Panc1 (cell line): ENCODE measurements around the gene CSNK1G2. TPM values are rescaled to one million over a fixed set of nuclear protein-coding genes. Genes with fewer than 3 reads are reported as not detected.

ENCODE experiments used
- ATAC-seq: fragments of 200-7000 bp; cut with Tn5 transposase; 2 replicates; pipeline ENCODE4 v1.9.1; 2020; ENCODE audit warnings: mild to moderate bottlenecking, moderate library complexity
- BruUV-seq: library from RNA; stranded (reverse); fragments of 400-500 nt; replicated peaks from 2 replicates; lab custom pipeline; 2021; lab: Mats Ljungman, UMichigan
- CTCF ChIA-PET: fragments of 300-600 bp; sonication (Branson Sonifier 250); formaldehyde crosslinking; loops from one replicate; lab custom pipeline; 2022; ENCODE audit warnings: antibody characterized with exemption; lab: Charles Lee
- POLR2A ChIA-PET: fragments of 300-600 bp; sonication (Branson Sonifier 250); formaldehyde crosslinking; loops from one replicate; lab custom pipeline; 2022; ENCODE audit warnings: antibody characterized with exemption; lab: Charles Lee
- DNase-seq: peaks from one replicate; pipeline ENCODE4 v3.0.0-alpha.2; 2010; ENCODE audit warnings: low read depth, low spot score
- H3K27ac ChIP-seq: 2 replicates; pipeline ENCODE4 v1.5.1; 2011; ENCODE audit warnings: mild to moderate bottlenecking, low read length, inconsistent platforms
- H3K27me3 ChIP-seq: fragments of 200-500 bp; sonication (Bioruptor generic); 2 replicates; pipeline ENCODE4 v1.6.0; 2014; ENCODE audit warnings: low read length, inconsistent platforms; ENCODE audit not compliant: control insufficient read depth, insufficient read depth
- H3K36me3 ChIP-seq: fragments of 200-500 bp; sonication (Bioruptor generic); 2 replicates; pipeline ENCODE4 v1.5.1; 2014; ENCODE audit warnings: inconsistent platforms, mild to moderate bottlenecking, low read length, moderate library complexity; ENCODE audit not compliant: control insufficient read depth, insufficient read depth
- H3K4me1 ChIP-seq: 2 replicates; pipeline ENCODE4 v1.5.1; 2011; ENCODE audit warnings: inconsistent platforms, mild to moderate bottlenecking, low read length, moderate library complexity; ENCODE audit not compliant: control insufficient read depth, insufficient read depth
- H3K4me3 ChIP-seq, 2 experiments: 2 replicates each; pipeline ENCODE4 v1.5.1; 2011 to 2012; ENCODE audit warnings: low read depth in 2 of 2, low read length in 2 of 2, mild to moderate bottlenecking in 2 of 2, inconsistent platforms in 1 of 2, moderate library complexity in 1 of 2
- H3K9me3 ChIP-seq: fragments of 200-500 bp; sonication (Bioruptor generic); 2 replicates; pipeline ENCODE4 v1.5.1; 2014; ENCODE audit warnings: low read depth, mild to moderate bottlenecking, inconsistent platforms, low read length, moderate library complexity; ENCODE audit not compliant: control insufficient read depth, insufficient read depth
- POLR2AphosphoS5 ChIP-seq: IDR thresholded peaks from 2 replicates; pipeline ENCODE4 v1.6.1; 2012; ENCODE audit warnings: mild to moderate bottlenecking, low read depth, low read length, moderate library complexity
- SIN3A ChIP-seq: IDR thresholded peaks from 2 replicates; pipeline ENCODE4 v1.6.1; 2012; ENCODE audit warnings: low read depth, mild to moderate bottlenecking, low read length, moderate library complexity, borderline replicate concordance; ENCODE audit not compliant: insufficient read depth
- TCF7L2 ChIP-seq: IDR thresholded peaks from 2 replicates; pipeline ENCODE4 v1.6.1; 2011; ENCODE audit warnings: mild to moderate bottlenecking, low read depth, low read length, inconsistent platforms
- in situ Hi-C: cut with HindIII; loops from 2 replicates; pipeline ENCODE4 v1.10.0; 2016; ENCODE audit warnings: low sequenced_read_pairs, low pct_unique_long_range_greater_than_20kb
- intact Hi-C: fragments of 100-400 bp; cut with micrococcal nuclease; formaldehyde crosslinking; loops from one replicate; pipeline ENCODE4 v1.10.0; 2022; ENCODE audit not compliant: unreplicated experiment
- total RNA-seq: library from RNA; stranded (reverse); gene quantifications from one replicate; pipeline ENCODE4 v1.2.1, GENCODE V29; 2021; ENCODE audit not compliant: unreplicated experiment
- TF ChIP-seq, protein P1 (sequence below), 2 experiments: IDR thresholded peaks; 2 replicates each; pipeline ENCODE4 v1.6.1; 2011 to 2012; ENCODE audit warnings: low read depth in 2 of 2, control low read depth in 1 of 2, low read length in 1 of 2, mild to moderate bottlenecking in 1 of 2, moderate library complexity in 1 of 2; ENCODE audit not compliant: insufficient read depth in 1 of 2
- TF ChIP-seq, protein P2 (sequence below): fragments of 450-650 bp; IDR thresholded peaks from 2 replicates; pipeline ENCODE4 v1.5.1; 2017; ENCODE audit warnings: mild to moderate bottlenecking

Gene CSNK1G2
- total RNA-seq, 1 experiment from 2014 or later: 65.8 TPM

- TF ChIP-seq, protein P1, sequence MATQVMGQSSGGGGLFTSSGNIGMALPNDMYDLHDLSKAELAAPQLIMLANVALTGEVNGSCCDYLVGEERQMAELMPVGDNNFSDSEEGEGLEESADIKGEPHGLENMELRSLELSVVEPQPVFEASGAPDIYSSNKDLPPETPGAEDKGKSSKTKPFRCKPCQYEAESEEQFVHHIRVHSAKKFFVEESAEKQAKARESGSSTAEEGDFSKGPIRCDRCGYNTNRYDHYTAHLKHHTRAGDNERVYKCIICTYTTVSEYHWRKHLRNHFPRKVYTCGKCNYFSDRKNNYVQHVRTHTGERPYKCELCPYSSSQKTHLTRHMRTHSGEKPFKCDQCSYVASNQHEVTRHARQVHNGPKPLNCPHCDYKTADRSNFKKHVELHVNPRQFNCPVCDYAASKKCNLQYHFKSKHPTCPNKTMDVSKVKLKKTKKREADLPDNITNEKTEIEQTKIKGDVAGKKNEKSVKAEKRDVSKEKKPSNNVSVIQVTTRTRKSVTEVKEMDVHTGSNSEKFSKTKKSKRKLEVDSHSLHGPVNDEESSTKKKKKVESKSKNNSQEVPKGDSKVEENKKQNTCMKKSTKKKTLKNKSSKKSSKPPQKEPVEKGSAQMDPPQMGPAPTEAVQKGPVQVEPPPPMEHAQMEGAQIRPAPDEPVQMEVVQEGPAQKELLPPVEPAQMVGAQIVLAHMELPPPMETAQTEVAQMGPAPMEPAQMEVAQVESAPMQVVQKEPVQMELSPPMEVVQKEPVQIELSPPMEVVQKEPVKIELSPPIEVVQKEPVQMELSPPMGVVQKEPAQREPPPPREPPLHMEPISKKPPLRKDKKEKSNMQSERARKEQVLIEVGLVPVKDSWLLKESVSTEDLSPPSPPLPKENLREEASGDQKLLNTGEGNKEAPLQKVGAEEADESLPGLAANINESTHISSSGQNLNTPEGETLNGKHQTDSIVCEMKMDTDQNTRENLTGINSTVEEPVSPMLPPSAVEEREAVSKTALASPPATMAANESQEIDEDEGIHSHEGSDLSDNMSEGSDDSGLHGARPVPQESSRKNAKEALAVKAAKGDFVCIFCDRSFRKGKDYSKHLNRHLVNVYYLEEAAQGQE (IDR thresholded peaks at IDR 0.05; ENCODE audit: insufficient read depth in 1 of 2, low read depth in 2 of 2, low read length in 1 of 2): no peak
- TF ChIP-seq POLR2AphosphoS5 (no peak), TCF7L2 (no peak), SIN3A (no peak)
- TF ChIP-seq, protein P2, sequence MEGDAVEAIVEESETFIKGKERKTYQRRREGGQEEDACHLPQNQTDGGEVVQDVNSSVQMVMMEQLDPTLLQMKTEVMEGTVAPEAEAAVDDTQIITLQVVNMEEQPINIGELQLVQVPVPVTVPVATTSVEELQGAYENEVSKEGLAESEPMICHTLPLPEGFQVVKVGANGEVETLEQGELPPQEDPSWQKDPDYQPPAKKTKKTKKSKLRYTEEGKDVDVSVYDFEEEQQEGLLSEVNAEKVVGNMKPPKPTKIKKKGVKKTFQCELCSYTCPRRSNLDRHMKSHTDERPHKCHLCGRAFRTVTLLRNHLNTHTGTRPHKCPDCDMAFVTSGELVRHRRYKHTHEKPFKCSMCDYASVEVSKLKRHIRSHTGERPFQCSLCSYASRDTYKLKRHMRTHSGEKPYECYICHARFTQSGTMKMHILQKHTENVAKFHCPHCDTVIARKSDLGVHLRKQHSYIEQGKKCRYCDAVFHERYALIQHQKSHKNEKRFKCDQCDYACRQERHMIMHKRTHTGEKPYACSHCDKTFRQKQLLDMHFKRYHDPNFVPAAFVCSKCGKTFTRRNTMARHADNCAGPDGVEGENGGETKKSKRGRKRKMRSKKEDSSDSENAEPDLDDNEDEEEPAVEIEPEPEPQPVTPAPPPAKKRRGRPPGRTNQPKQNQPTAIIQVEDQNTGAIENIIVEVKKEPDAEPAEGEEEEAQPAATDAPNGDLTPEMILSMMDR: no peak
- in situ Hi-C loops (no loop called here), intact Hi-C loops (loop anchor here (5.0 kb wide), 1 partner anchor 46 kb away; no protein-coding TSS in a partner anchor)
- no peak for ATAC-seq
- CTCF ChIA-PET: no interaction called here
- POLR2A ChIA-PET: no interaction called here
- no peak overlapping the region for H3K4me3 ChIP-seq
- no peaks in the 10 kb centered on the region for H3K36me3 ChIP-seq
- H3K27ac ChIP-seq: no peak overlapping the region
- no peak for DNase-seq
- no peaks in the 10 kb centered on the region for H3K4me1 ChIP-seq
- no TSS peak for BruUV-seq
- no peaks in the 10 kb centered on the region for H3K9me3 ChIP-seq
- no peaks in the 10 kb centered on the region for H3K27me3 ChIP-seq
Observed at GRCh38 chr19:2021453-2022140, 80.6 kb downstream of the CSNK1G2 start.

DNA sequence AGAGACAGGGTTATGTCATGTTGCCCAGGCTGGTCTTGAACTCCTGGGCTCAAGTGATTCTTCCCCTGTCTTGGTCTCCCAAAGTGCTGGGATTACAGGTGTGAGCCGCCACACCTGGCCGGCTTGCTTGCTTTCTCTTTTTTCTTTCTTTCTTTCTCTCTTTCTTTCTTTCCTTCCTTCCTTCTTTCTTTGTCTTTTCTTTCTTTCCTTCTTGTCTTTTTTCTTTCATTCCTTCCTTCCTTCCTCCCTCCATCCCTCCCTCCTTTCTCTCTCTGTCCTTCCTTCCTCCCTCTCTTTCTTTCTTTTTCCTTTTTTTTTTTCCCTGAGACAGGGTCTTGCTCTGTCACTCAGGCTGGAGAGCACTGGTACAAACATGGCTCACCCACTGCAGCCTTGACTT, 81.3 kb downstream of the CSNK1G2 start:
- DNase-seq (no peak), ATAC-seq (no peak)
- Histone ChIP-seq H3K27me3 (no peaks in the 10 kb centered on the region), H3K4me3 (no peak overlapping the region), H3K4me1 (no peaks in the 10 kb centered on the region), H3K9me3 (no peaks in the 10 kb centered on the region), H3K36me3 (no peaks in the 10 kb centered on the region), H3K27ac (no peak overlapping the region)
- intact Hi-C loops (loop anchor here (5.0 kb wide), 1 partner anchor 45 kb away; no protein-coding TSS in a partner anchor), in situ Hi-C loops (no loop called here)
- ChIA-PET POLR2A (no interaction called here), CTCF (no interaction called here)
- no TSS peak for BruUV-seq
- TF ChIP-seq SIN3A: no peak
- TF ChIP-seq, protein P2: no peak
- TF ChIP-seq, protein P1 (IDR thresholded peaks at IDR 0.05; ENCODE audit: insufficient read depth in 1 of 2, low read depth in 2 of 2, low read length in 1 of 2): no peak
